Neural progenitor cell (in vitro differentiated cells): ENCODE results near the gene TCF7L2. TPM values are rescaled to one million over a fixed set of nuclear protein-coding genes. Genes with fewer than 3 reads are reported as not detected.

Experiments
- DNase-seq: peaks from one replicate; pipeline ENCODE4 v3.0.0-alpha.2; 2016; ENCODE audit warnings: low spot score
- H2AFZ ChIP-seq: fragments of 200-600 bp; sonication (generic); replicated peaks from 2 replicates; pipeline ENCODE4 v1.6.1; 2016; ENCODE audit warnings: antibody characterized with exemption
- H3F3A ChIP-seq: fragments of 200-600 bp; sonication (generic); 2 replicates; pipeline ENCODE4 v1.6.1; 2016; ENCODE audit warnings: antibody characterized with exemption, low read depth
- H3K27ac ChIP-seq: fragments of 200-600 bp; sonication (generic); 2 replicates; pipeline ENCODE4 v1.5.1; 2016; ENCODE audit warnings: mild to moderate bottlenecking
- H3K27me3 ChIP-seq: fragments of 200-600 bp; sonication (generic); 2 replicates; pipeline ENCODE4 v1.6.1; 2016; ENCODE audit warnings: mild to moderate bottlenecking, moderate library complexity
- H3K36me3 ChIP-seq: fragments of 200-600 bp; sonication (generic); 2 replicates; pipeline ENCODE4 v1.5.1; 2016
- H3K4me1 ChIP-seq: fragments of 200-600 bp; sonication (generic); 2 replicates; pipeline ENCODE4 v1.6.1; 2016; ENCODE audit warnings: mixed run types
- H3K4me2 ChIP-seq: fragments of 200-600 bp; sonication (generic); 2 replicates; pipeline ENCODE4 v1.6.1; 2016
- H3K4me3 ChIP-seq: fragments of 200-600 bp; sonication (generic); 2 replicates; pipeline ENCODE4 v1.5.1; 2016
- H3K79me2 ChIP-seq: fragments of 200-600 bp; sonication (generic); 2 replicates; pipeline ENCODE4 v1.6.1; 2016; ENCODE audit warnings: low read depth
- H3K9ac ChIP-seq: fragments of 200-600 bp; sonication (generic); 2 replicates; pipeline ENCODE4 v1.6.1; 2016
- H3K9me3 ChIP-seq: fragments of 200-600 bp; sonication (generic); 2 replicates; pipeline ENCODE4 v1.5.1; 2016; ENCODE audit warnings: low read depth
- H4K20me1 ChIP-seq: fragments of 200-600 bp; sonication (generic); 2 replicates; pipeline ENCODE4 v1.6.1; 2016; ENCODE audit warnings: low read depth
- H3K27ac Mint-ChIP-seq: 3 replicates; pipeline ENCODE4 v1.8.0; 2021; ENCODE audit warnings: mixed read lengths
- H3K27me3 Mint-ChIP-seq: 2 replicates; pipeline ENCODE4 v1.8.0; 2022; ENCODE audit warnings: low read depth, mild to moderate bottlenecking, inconsistent platforms, moderate library complexity, mixed read lengths; ENCODE audit not compliant: insufficient read depth
- H3K36me3 Mint-ChIP-seq: 3 replicates; pipeline ENCODE4 v1.8.0; 2021; ENCODE audit warnings: mixed read lengths
- H3K4me1 Mint-ChIP-seq: 3 replicates; pipeline ENCODE4 v1.8.0; 2021; ENCODE audit warnings: mixed read lengths
- H3K4me3 Mint-ChIP-seq: 3 replicates; pipeline ENCODE4 v1.8.0; 2021; ENCODE audit warnings: mild to moderate bottlenecking, moderate library complexity, mixed read lengths
- H3K9me3 Mint-ChIP-seq: 3 replicates; pipeline ENCODE4 v1.8.0; 2020; ENCODE audit warnings: mixed read lengths
- EZH2 ChIP-seq: fragments of 200-600 bp; sonication (generic); IDR thresholded peaks from 2 replicates; pipeline ENCODE4 v1.6.1; 2017; ENCODE audit warnings: antibody characterized with exemption, mild to moderate bottlenecking, moderate library complexity
- EZH2phosphoT487 ChIP-seq: fragments of 200-600 bp; sonication (generic); IDR thresholded peaks from 2 replicates; pipeline ENCODE4 v1.6.1; 2017; ENCODE audit warnings: antibody characterized with exemption
- total RNA-seq: library from RNA; depleted of rRNA; stranded (reverse); fragments of >200 nt; gene quantifications from 2 replicates; pipeline ENCODE4 v1.2.3, GENCODE V29; 2015; ENCODE audit warnings: low replicate concordance
- TF ChIP-seq, protein P1 (sequence below): fragments of 200-600 bp; sonication (generic); IDR thresholded peaks from 2 replicates; pipeline ENCODE4 v1.5.1; 2017; ENCODE audit warnings: antibody characterized with exemption, mild to moderate bottlenecking

Gene TCF7L2
- total RNA-seq, 1 donor from 2014 or later: 12.3 TPM

DNA sequence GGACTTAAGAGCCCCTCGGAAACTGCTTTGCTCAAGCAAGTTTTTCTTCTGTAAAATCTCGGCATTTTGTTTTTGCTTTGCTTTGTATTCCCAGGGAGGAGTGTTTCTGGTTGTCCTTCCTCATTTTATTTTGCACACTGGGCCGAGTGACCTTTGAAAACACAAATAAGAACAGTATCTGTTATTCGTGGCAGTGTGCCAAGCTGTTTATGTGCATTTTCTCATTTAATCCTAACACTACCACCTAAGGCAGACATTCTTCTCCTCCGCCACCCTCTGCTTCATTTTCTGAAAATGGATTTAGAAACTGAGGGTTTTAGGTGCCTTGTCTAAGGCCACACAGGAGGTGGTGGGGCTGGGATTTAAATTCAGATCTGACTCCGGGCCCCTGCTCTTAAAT, 218.5 kb downstream of the TCF7L2 start:
- Histone ChIP-seq H2AFZ (no peak overlapping the region), H3K36me3 (no peaks in the 10 kb centered on the region), H3K27me3 (no peaks in the 10 kb centered on the region), H3K4me1 (peaks cover 46% of the 10 kb centered on the region), H3K9ac (no peak overlapping the region), H3F3A (peaks cover 46% of the 10 kb centered on the region), H3K4me3 (no peak overlapping the region), H3K4me2 (peak overlapping the region; percentile 46), H3K9me3 (no peaks in the 10 kb centered on the region), H4K20me1 (peaks cover 11% of the 10 kb centered on the region), H3K27ac (peak overlapping the region; percentile 6), H3K79me2 (no peaks in the 10 kb centered on the region)
- DNase-seq: no peak
- H3K4me3 Mint-ChIP-seq: no peak overlapping the region
- no peaks in the 10 kb centered on the region for H3K9me3 Mint-ChIP-seq
- TF ChIP-seq EZH2phosphoT487: no peak
- no peak for TF ChIP-seq EZH2
- TF ChIP-seq, protein P1, sequence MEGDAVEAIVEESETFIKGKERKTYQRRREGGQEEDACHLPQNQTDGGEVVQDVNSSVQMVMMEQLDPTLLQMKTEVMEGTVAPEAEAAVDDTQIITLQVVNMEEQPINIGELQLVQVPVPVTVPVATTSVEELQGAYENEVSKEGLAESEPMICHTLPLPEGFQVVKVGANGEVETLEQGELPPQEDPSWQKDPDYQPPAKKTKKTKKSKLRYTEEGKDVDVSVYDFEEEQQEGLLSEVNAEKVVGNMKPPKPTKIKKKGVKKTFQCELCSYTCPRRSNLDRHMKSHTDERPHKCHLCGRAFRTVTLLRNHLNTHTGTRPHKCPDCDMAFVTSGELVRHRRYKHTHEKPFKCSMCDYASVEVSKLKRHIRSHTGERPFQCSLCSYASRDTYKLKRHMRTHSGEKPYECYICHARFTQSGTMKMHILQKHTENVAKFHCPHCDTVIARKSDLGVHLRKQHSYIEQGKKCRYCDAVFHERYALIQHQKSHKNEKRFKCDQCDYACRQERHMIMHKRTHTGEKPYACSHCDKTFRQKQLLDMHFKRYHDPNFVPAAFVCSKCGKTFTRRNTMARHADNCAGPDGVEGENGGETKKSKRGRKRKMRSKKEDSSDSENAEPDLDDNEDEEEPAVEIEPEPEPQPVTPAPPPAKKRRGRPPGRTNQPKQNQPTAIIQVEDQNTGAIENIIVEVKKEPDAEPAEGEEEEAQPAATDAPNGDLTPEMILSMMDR: no peak
- H3K36me3 Mint-ChIP-seq: peaks cover 15% of the 10 kb centered on the region
- no peaks in the 10 kb centered on the region for H3K27me3 Mint-ChIP-seq
- H3K4me1 Mint-ChIP-seq: peaks cover 30% of the 10 kb centered on the region
- no peak overlapping the region for H3K27ac Mint-ChIP-seq

DNA sequence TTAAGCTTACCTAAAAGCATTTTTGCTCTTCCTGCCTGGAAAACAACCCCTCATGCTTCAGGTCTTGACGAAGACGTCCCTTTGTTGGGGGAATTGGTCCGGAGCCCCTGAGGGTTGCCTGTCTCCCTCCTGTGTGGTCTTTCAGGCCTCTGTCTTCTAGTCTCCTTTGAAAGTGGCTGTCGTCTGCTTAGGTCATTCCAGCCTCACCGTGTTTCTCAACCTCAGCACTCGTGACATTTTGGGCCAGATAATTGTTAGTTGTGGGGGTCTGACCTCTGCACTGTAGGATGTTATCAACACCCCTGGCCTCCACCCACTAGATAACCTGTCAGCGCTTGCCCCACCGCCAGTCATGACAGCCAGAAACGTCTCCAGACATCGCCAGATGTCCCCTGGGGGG, 219.1 kb downstream of the TCF7L2 start:
- Histone ChIP-seq H3K9ac (no peak overlapping the region), H3K9me3 (no peaks in the 10 kb centered on the region), H3F3A (peaks cover 46% of the 10 kb centered on the region), H3K79me2 (no peaks in the 10 kb centered on the region), H3K4me2 (peak overlapping the region; percentile 46), H3K27me3 (no peaks in the 10 kb centered on the region), H3K36me3 (no peaks in the 10 kb centered on the region), H3K4me1 (peaks cover 44% of the 10 kb centered on the region), H4K20me1 (peaks cover 11% of the 10 kb centered on the region), H2AFZ (no peak overlapping the region), H3K4me3 (no peak overlapping the region), H3K27ac (peak overlapping the region; percentile 6)
- H3K9me3 Mint-ChIP-seq: no peaks in the 10 kb centered on the region
- peaks cover 30% of the 10 kb centered on the region for H3K4me1 Mint-ChIP-seq
- no peak overlapping the region for H3K4me3 Mint-ChIP-seq
- peaks cover 15% of the 10 kb centered on the region for H3K36me3 Mint-ChIP-seq
- TF ChIP-seq, protein P1: no peak
- no peak for TF ChIP-seq EZH2
- no peak for TF ChIP-seq EZH2phosphoT487
- peak overlapping the region; percentile 78 for H3K27ac Mint-ChIP-seq
- DNase-seq: peak; percentile 62
- H3K27me3 Mint-ChIP-seq: no peaks in the 10 kb centered on the region

DNA sequence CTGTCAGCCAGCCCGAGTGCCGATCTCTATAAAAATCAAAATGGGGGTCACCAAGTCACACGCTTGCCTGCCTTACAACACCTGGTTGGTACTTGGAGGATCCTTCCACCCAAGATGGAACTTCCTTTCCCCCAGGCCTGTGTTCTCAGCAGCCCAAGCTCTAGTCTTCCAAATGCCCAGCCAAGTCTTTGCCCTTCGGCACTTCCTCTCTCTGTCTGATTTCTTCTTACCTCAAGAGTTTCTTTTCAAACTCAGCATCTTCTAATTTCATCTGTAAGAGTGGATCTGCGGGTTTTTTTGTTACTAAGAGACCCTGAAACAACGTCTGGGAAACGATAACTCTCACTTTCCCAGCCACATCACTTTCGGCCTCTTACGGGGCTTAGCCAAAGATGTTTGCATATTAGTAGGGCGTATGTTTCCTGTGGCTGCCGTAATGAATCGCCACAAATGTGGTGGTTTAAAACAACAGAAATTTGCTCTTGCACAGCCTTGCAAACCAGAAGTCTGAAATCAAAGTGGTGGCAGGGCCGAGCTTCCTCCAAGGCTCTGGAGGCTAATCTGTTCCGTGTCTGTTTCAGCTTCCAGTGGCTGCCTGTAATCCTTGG, 219.9 kb downstream of the TCF7L2 start:
- Mint-ChIP-seq H3K4me1 (peaks cover 26% of the 10 kb centered on the region), H3K36me3 (peaks cover 10% of the 10 kb centered on the region), H3K4me3 (no peak overlapping the region), H3K27me3 (peaks cover 3% of the 10 kb centered on the region), H3K9me3 (no peaks in the 10 kb centered on the region), H3K27ac (no peak overlapping the region)
- Histone ChIP-seq H4K20me1 (peaks cover 10% of the 10 kb centered on the region), H3K9ac (no peak overlapping the region), H2AFZ (no peak overlapping the region), H3K9me3 (no peaks in the 10 kb centered on the region), H3K79me2 (no peaks in the 10 kb centered on the region), H3F3A (peaks cover 43% of the 10 kb centered on the region), H3K4me1 (peaks cover 37% of the 10 kb centered on the region), H3K27ac (no peak overlapping the region), H3K4me2 (no peak overlapping the region), H3K36me3 (no peaks in the 10 kb centered on the region), H3K27me3 (no peaks in the 10 kb centered on the region), H3K4me3 (no peak overlapping the region)
- no peak for DNase-seq
- TF ChIP-seq EZH2 (no peak), EZH2phosphoT487 (no peak)
- TF ChIP-seq, protein P1: no peak
